M059J (cell line): ENCODE measurements around the gene ARL4D. TPM values are rescaled to one million over a fixed set of nuclear protein-coding genes. Genes with fewer than 3 reads are reported as not detected.
"Not testable (repeated sequence)": the region's sequence is repeated elsewhere in the genome, so short reads cannot be mapped to it uniquely, and the experiment has no call there.

ENCODE experiments used
- DNase-seq: peaks from one replicate; pipeline ENCODE4 v3.0.0-alpha.2; 2012; ENCODE audit warnings: low read depth
- total RNA-seq: library from RNA; depleted of rRNA; stranded (reverse); fragments of >200 nt; shearing (Covaris generic); gene quantifications from 2 replicates; pipeline ENCODE4 v1.2.3, GENCODE V29; 2014; rRNA removed

The ARL4D gene, protein sequence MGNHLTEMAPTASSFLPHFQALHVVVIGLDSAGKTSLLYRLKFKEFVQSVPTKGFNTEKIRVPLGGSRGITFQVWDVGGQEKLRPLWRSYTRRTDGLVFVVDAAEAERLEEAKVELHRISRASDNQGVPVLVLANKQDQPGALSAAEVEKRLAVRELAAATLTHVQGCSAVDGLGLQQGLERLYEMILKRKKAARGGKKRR
- 15.1 and 18.4 TPM in 2 replicates for total RNA-seq

DNA sequence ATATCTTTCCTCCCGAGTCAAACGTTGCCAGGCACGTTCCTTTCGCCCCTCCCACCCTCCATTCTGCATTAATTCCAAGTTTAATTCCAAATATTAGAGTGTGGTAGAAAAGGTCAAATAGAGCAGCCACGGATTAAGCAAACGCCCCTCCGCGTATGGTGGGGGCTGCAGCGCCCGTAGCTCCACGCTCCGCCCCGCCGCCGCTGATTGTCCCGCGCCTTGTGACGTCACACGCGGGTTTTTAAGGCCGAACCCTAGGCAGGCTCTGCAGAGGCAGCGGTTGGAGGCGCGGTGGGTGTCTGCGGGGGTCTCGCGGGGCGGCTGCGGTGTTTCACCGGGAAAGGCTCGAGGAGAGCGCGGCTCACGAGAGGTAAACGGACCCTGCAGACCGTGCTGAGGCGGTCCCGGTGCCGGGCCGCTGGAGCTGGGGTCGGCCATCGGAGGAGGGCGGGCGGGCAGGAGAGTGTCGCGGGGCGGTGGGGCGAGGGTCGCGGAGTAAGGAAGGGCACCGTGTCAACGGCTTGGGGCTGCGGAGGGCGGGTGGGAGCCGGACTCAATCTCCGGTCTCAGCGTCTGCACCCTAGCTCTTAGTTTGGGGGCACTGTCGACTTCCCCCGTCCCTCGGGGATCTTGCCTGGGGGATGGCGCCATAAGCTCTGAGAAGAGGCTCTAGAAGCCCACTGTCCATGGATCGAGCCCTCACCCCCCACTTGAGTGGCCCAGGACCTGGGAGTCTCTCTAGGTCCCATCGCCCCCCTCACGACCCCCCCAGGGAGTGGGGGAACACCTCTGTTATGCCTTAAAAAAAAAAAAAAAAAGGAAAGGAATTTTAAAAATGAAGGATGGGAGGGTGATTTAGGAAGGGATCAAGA lies at the start of gene ARL4D:
Gene ARL4D, plus strand, starts transcription at position 270 of the 872 bp plus-strand sequence. CDS start 740 bp downstream, outside the sequence.
- DNase-seq = peak; percentile 70

GRCh38 chr17:43349142-43349541 lies 49.7 kb upstream of the ARL4D start:
- no peak for DNase-seq

GRCh38 chr17:43350888-43351361 lies 47.9 kb upstream of the ARL4D start:
- no peak for DNase-seq

DNA sequence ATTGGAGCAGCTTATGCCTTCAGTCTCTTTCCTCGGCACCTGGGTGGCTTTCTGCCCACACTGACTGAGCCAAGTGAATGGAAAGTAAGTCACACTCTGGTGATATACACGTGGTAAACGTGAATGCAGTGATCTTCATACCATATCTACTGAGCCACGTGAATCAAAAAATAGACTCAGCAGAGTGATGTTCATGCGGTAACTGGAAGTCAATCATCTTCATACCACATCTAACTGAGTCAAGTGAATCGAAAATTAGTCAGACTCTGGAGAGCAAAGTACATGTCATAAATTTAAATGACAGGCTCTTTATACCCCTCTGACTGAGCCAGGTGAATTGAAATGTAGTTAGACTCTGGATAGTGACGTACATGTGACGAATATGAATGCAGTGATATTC lies 47.1 kb upstream of the ARL4D start:
- DNase-seq = no peak

DNA sequence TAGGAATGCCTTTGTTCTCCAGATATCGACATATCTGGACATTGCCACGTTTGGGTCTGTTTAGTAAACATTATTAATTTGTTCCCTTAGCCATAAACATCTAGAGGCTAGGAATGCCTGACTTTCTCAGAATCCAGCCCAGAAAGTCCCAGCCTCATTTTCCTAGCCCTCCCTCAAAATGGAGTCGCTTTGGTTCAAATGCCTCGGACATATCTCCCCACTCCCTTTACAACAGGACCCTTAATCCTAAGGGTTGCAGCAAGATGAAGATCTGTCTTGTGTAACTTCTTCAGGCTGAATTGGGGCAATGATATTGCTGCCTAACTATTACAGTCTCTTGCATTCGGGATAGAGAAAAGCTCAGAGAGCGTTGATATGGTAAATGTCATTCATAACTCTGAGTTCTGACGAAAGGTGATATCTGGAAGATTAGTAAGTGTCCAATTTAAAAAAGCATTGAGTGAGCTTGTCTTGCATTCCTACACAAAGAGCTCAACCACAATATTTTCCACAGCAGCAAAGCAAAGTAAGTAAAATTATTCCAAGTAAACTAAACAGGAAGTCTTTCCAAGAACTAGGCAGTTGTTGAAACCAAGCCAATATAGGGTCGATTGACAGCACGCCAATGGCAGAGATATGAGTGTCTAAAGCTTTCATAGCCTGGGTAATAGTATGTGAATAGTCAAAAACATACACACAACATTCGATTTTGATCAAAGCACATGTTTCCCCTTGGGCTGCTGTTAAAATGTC lies 46.0 kb upstream of the ARL4D start:
- no peak for DNase-seq

DNA sequence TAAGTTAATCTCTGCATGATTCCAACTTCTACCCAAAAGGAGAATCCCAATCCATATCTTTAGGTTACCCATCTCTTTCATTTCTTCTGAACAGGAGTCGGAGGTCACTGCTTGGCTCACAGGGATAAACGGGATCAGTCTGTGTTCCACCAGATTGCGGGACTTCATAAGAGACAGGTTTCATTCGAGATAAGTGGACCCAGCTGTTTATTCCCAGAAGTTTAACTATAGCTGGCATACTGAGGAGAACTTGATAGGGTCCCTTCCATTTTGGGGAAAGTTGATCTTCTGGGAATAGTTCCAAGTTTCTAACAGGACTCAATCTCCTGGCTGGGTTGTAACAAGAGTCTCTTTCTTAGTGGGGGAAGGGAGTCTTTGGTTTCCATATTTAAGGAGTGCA lies 45.4 kb upstream of the ARL4D start:
- no peak for DNase-seq

DNA sequence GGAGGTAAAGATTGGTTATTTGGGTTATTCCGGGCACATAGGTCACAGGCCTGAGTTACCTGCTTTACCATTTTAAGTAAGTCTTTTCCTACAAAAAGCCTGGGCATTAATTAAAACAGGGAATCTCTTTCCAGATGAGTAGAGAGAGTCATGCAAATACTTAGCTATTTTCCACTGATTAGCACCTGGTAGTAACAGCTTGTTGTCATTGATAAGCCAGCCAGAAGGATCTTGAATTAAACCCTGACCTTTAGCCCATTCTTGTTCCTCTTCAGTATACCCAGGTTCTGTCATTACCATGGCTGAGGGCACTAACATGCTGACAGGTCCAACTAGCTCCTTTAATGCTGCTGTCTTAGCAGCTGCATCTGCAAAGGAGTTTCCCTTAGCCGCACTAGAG lies 44.4 kb upstream of the ARL4D start:
- DNase-seq = no peak

DNA sequence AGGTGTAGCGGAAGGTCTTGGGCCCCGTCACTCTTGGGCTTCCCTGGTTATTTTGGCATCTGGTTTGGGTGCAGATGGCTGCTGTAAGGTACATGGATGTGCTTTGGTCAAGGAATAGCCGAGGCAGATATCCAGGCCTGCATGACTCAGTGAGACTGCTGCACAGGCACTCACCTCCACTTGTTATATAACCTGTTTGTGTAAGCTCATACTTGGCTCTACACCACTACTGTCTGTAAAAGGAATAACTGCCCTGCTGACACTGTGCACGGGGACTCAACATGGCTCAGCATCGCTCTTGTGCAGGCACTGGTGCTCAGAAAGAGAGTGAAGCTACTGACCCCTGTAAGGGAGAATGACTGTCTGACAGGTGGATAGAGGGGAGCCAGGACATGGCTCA lies 42.3 kb upstream of the ARL4D start:
- DNase-seq = no peak

GRCh38 chr17:43356999-43357398 lies 41.8 kb upstream of the ARL4D start:
- DNase-seq = peak; percentile 97

DNA sequence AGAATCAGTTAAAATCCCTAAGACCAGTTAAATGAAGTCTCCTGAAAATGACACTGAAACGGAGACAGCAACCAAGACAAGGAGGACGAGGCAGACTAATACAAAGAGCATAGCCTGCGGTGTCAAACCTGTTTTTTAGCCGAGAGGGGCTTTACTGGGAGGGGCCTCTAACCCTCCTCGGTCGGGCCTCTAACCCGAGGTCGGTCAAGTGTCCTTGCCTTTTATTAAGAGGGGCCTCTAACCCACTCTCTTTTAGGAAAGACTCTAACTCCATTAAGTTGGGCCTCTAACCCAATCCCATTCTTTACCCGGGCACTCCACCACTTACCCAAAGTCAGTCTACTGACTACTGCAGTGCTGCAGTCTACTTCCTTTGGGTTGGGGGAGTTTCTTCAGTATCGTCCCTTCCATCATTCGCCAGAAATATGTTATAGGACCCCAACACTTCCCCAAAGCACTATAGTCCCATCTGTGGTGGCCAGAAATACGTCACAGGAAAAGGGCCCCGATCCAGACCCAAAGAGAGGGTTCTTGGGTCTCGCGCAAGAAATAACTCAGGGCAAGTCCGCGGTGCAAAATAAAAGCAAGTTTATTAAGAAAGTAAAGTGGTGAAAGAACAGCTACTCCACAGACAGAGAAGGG lies 39.2 kb upstream of the ARL4D start:
- DNase-seq = no peak

DNA sequence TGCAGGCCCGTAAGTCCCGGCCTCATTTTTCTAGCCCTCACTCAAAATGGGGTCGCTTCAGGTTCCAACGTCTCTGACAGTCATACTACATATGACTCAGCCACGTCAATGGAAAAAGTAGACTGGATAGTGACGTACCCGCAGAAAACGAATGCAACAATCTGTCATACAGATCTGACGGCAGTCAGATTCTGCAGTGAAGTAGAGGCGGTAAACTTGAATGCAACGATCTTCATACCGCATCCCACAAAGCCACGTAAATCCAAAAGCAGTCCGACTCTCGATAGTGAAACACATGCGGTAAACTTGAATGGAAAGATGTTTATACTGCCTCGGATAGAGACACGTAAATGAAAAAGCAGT lies 38.4 kb upstream of the ARL4D start:
- peak; percentile 88 for DNase-seq

- peak; percentile 99 for DNase-seq
Observed at GRCh38 chr17:43360739-43361505, 37.9 kb upstream of the ARL4D start.

GRCh38 chr17:43363181-43363925 lies 35.4 kb upstream of the ARL4D start:
- DNase-seq = no peak

GRCh38 chr17:43363926-43364285 lies 34.9 kb upstream of the ARL4D start:
- DNase-seq = no peak

GRCh38 chr17:43365356-43365755 lies 33.4 kb upstream of the ARL4D start:
- DNase-seq = no peak

- not testable (repeated sequence) for DNase-seq
Observed at GRCh38 chr17:43365921-43366320, 32.9 kb upstream of the ARL4D start.

- no peak for DNase-seq
Observed at GRCh38 chr17:43366891-43367736, 31.7 kb upstream of the ARL4D start.

GRCh38 chr17:43367737-43368242 lies 31.0 kb upstream of the ARL4D start:
- DNase-seq = peak; percentile 90
